ENCODE results near the gene SLC25A48. TPM values are rescaled to one million over a fixed set of nuclear protein-coding genes. Genes with fewer than 3 reads are reported as not detected.

Gene SLC25A48, protein sequence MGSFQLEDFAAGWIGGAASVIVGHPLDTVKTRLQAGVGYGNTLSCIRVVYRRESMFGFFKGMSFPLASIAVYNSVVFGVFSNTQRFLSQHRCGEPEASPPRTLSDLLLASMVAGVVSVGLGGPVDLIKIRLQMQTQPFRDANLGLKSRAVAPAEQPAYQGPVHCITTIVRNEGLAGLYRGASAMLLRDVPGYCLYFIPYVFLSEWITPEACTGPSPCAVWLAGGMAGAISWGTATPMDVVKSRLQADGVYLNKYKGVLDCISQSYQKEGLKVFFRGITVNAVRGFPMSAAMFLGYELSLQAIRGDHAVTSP
- 0.15 to 0.22 TPM (median 0.21 TPM) in 3 of 5 replicates, not detected in the others for total RNA-seq (2022; extraction: Qiagen RNA extraction; ENCODE audit: low read depth)

DNA sequence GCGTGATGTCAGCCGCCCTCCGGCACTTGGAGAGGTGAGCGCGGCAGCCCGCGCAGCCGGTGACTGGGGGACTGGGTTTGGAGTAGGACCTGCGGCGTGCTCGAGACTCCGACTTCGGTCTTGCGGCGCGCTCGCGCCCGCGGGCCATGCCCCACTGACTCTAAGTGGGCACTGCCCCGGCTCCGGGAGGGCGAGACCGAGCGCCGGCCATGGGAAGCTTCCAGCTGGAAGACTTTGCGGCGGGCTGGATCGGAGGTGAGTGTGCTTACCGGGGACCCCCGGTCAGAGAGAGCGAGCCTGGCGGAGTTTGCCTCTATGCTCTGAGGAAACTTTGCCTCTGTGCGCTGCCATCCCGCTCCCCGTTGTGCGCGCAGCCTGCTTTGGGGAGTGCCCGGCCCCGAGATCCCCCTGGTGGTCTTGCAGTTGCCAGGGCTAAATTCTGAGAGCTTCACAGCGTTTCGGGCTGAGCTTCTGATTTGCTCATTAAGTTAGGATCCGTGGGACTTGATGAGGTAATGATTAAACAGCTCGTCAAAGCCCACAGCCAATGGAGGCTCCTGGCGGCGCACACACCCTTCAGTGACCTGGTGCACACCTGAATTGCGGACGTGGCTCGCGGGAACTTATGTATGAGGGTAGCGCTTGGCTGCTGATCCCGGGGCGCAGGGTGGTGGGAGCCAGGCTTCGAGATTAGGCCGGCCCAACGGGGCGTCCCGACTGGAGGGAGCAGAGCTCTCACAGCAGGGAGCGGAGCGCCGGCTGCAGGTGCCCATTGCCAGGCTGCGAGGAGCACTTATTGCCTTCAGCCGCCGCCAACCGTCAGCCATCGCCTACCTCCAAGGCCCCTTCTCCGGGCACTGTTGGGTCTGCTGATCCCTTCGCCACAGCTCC is at the start of gene SLC25A48:
TSS of gene SLC25A48 (plus strand) at position 25 of the 891 bp plus-strand sequence. CDS start at position 210, 185 bp downstream.

DNA sequence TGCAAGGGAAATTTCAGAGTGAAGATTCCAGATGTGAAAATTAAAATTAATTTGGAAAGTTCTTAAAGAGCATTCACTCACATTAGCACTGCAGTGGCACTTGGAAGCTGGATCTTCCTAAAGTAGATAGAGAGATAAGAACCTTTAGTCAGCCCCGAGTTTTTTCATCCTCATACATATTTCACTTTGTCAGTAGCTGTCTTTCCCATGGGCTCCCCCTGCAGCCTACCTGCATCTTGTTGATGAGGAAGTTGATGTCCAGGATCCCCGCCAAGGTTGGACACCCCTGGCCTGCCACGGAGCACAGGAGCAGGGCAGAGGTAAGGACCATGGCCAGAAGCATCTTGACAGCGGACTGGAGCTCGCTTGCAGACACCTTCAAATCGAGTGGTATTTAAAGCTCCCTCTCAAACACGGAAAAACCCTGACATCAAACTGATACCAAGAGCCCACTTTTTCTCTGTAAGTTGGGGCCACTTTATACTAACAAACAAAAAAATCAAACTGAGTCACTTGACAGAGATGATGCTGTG is 61.1 kb downstream of the SLC25A48 start, which contains the start of gene IL9:
TSS of gene IL9 (minus strand) at position 368 of the 533 bp plus-strand sequence. CDS start at position 343, 25 bp downstream.

Other genes with a start within 250 kb of the SLC25A48 start
- gene IL9, start 61.2 kb downstream of the SLC25A48 start, total RNA-seq (2022; extraction: Qiagen RNA extraction; ENCODE audit: low read depth), result not detected in 5 replicates
- gene LECT2, start 120.3 kb downstream of the SLC25A48 start, total RNA-seq (2022; extraction: Qiagen RNA extraction; ENCODE audit: low read depth), result not detected in 5 replicates
- 1,571 to 2,070 TPM (median 1,744 TPM) in 5 replicates for gene TGFBI, start 194.3 kb downstream of the SLC25A48 start, total RNA-seq (2022; extraction: Qiagen RNA extraction; ENCODE audit: low read depth)